Astrocyte of the cerebellum (primary cell): Measurements from ENCODE around the gene LRRC1.

Source experiments
- DNase-seq: peaks from one replicate; pipeline ENCODE4 v3.0.0-alpha.2; 2011; ENCODE audit warnings: low read depth
- H3K4me3 ChIP-seq: 2 replicates; pipeline ENCODE4 v1.5.1; 2011; ENCODE audit warnings: mild to moderate bottlenecking, low read depth, low read length, moderate library complexity
- CTCF ChIP-seq: IDR thresholded peaks from 2 replicates; pipeline ENCODE4 v1.5.1; 2012; ENCODE audit warnings: low read length, low read depth, moderate library complexity, mild to moderate bottlenecking; ENCODE audit errors: missing control alignments
- in situ Hi-C: cut with HindIII; loops from 2 replicates; pipeline ENCODE4 v1.10.0; 2017; ENCODE audit warnings: low sequenced_read_pairs

LRRC1 gene

DNA sequence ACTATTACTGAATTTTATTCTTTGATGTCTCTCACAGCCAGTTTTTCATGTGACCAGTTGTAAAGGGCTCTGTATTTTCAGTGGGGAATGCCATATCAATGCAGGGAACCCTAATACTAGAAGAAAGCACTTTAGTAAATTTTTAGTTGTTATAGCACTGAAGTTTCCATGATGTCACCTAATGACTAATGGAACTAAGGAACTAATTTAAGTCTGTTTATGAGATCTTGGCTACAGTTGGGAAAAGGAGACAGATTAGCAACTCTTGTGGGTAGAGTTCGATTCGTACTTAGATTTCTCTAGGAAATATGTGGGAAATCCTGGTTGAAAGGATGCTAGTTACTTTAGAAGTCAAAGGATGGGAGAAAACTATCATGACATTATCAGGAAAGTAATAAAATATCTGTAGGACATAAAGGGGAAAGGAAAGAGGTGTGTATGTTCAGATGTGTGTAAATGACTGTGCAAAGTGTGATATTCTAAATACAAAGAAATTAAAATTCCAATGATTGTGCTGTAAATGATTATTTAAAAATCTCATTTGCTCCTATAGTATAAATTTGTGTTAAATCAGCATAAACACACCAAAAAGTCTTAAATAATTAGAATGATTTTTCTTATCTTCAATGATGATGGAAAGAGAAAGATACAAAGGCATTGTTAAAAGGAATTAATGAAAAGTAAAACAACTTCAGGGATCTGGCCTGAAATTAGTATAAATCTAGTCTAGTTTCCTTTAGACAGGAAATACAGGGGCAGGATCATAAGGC lies 103.4 kb downstream of the LRRC1 start:
- no peak for TF ChIP-seq CTCF
- in situ Hi-C loops, result no loop called here
- H3K4me3 ChIP-seq, result no peak overlapping the region
- DNase-seq, result no peak

DNA sequence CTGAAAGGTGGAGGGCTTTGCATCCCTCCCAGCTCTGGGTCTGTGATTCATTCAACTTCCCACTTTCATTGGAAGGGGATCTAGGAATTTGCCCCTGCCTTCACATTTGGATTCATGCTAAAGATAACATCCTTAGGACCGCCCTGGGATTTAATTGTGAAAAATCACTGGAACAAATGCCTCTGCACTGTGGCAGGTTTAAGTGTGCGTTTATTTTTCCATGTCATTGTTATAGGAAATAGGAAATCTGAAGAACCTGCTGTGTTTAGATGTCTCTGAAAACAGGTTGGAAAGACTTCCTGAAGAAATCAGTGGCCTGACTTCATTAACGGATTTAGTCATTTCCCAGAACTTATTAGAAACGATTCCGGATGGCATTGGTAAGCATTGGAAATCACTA lies 104.7 kb downstream of the LRRC1 start:
- TF ChIP-seq CTCF, result no peak
- H3K4me3 ChIP-seq, result no peak overlapping the region
- in situ Hi-C loops, result no loop called here
- no peak for DNase-seq

DNA sequence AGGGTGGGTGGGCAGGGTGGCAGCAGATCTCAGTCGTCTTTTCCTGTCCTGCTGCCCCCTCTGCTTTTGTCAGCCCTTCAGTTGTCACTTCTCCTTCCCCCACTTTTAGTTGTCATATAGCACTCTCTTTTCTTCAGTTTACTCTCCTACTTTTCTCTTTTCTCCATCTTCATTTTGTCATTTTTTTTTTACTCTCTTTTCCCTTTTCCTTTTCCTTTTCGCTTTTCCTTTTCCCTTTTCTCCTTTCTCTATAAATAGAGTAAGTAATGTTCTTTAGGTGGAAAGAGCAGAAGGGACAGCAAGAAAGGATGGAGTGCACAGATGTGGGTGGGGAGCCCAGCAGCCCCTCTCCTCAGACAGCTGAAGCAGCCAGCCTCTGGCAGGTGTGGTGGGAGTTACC lies 108.6 kb downstream of the LRRC1 start:
- in situ Hi-C loops, result no loop called here
- no peak overlapping the region for H3K4me3 ChIP-seq
- no peak for TF ChIP-seq CTCF
- DNase-seq, result no peak

GRCh38 chr6:53906103-53906502 lies 111.3 kb downstream of the LRRC1 start:
- DNase-seq, result no peak
- no peak for TF ChIP-seq CTCF
- in situ Hi-C loops, result no loop called here
- H3K4me3 ChIP-seq, result no peak overlapping the region

DNA sequence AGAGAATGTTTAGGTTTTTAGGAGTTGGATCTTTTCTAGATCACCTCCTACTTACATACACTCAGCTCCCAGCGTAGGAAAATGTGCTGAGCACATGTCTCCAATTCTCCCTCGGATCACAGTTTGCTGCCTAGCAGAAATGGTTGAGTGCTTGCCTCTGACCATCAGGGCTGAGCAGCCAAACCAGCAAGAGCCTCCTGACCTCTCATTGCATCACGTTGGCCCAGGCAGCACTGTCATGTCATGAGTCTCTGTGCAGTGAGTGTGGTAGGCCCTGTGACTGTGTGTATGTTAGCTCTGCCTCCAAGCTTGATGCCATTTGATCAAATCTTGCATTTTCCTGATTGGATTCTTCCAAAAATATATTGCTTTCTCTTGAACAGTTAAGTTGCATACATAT lies 112.0 kb downstream of the LRRC1 start:
- H3K4me3 ChIP-seq, result no peak overlapping the region
- in situ Hi-C loops, result no loop called here
- no peak for TF ChIP-seq CTCF
- no peak for DNase-seq

- no peak for TF ChIP-seq CTCF
- no peak for DNase-seq
- H3K4me3 ChIP-seq, result no peak overlapping the region
- in situ Hi-C loops, result no loop called here
Observed at GRCh38 chr6:53910834-53911233, 116.0 kb downstream of the LRRC1 start.
